ENCODE measurements around the gene TMEM217.
"Not testable (repeated sequence)": the region's sequence is repeated elsewhere in the genome, so short reads cannot be mapped to it uniquely, and the experiment has no call there.

The TMEM217 gene

GRCh38 chr6:37209461-37210205 lies 48.3 kb downstream of the TMEM217 start:
- peak; percentile 27 for DNase-seq

- no peak for DNase-seq
These were observed 49.2 kb downstream of the TMEM217 start for GRCh38 chr6:37208793-37209192.

- DNase-seq: peak; percentile 88
These were observed 50.0 kb downstream of the TMEM217 start for GRCh38 chr6:37207903-37208456.

- no peak for DNase-seq
These were observed 51.3 kb downstream of the TMEM217 start for GRCh38 chr6:37206622-37207021.

- DNase-seq: no peak
These were observed 52.0 kb downstream of the TMEM217 start for GRCh38 chr6:37205997-37206340.

GRCh38 chr6:37205175-37205996 lies 52.6 kb downstream of the TMEM217 start:
- no peak for DNase-seq

- DNase-seq: no peak
These were observed 53.8 kb downstream of the TMEM217 start for GRCh38 chr6:37204014-37204751.

- no peak for DNase-seq
These were observed 55.0 kb downstream of the TMEM217 start for GRCh38 chr6:37202788-37203491.

GRCh38 chr6:37201726-37202125 lies 56.2 kb downstream of the TMEM217 start:
- DNase-seq: no peak

- no peak for DNase-seq
These were observed 57.9 kb downstream of the TMEM217 start for GRCh38 chr6:37200085-37200484.

GRCh38 chr6:37196451-37196850 lies 61.5 kb downstream of the TMEM217 start:
- not testable (repeated sequence) for DNase-seq

- not testable (repeated sequence) for DNase-seq
These were observed 63.1 kb downstream of the TMEM217 start for GRCh38 chr6:37194886-37195285.

- DNase-seq: no peak
These were observed 65.3 kb downstream of the TMEM217 start for GRCh38 chr6:37192666-37193065.

- DNase-seq: no peak
These were observed 67.8 kb downstream of the TMEM217 start for GRCh38 chr6:37190159-37190535.

- DNase-seq: no peak
These were observed 68.9 kb downstream of the TMEM217 start for GRCh38 chr6:37188962-37189510.

GRCh38 chr6:37187321-37188022 lies 70.5 kb downstream of the TMEM217 start:
- DNase-seq: no peak

GRCh38 chr6:37185949-37186720 lies 71.8 kb downstream of the TMEM217 start:
- DNase-seq: not testable (repeated sequence)

GRCh38 chr6:37182736-37183590 lies 75.0 kb downstream of the TMEM217 start:
- DNase-seq: peak; percentile 31

- not testable (repeated sequence) for DNase-seq
These were observed 77.3 kb downstream of the TMEM217 start for GRCh38 chr6:37180610-37181009.

- no peak for DNase-seq
These were observed 77.9 kb downstream of the TMEM217 start for GRCh38 chr6:37180075-37180474.
